HepG2 (cell line): ENCODE data around the gene ZBTB32. TPM values are rescaled to one million over a fixed set of nuclear protein-coding genes. Genes with fewer than 3 reads are reported as not detected.

Source experiments
- BCL3 ChIP-seq: sonication (generic); formaldehyde crosslinking; IDR thresholded peaks from 2 replicates; pipeline ENCODE4 v1.5.1; 2020; ENCODE audit warnings: mild to moderate bottlenecking, missing genetic modification reagents, moderate library complexity
- HNRNPK ChIP-seq: fragments of 200-400 bp; formaldehyde crosslinking; IDR thresholded peaks from 2 replicates; pipeline ENCODE4 v1.6.1; 2018; ENCODE audit warnings: low read length, low read depth, moderate library complexity, mild to moderate bottlenecking; ENCODE audit not compliant: poor library complexity, severe bottlenecking
- KDM5A ChIP-seq: fragments of 200-600 bp; sonication (generic); IDR thresholded peaks from 2 replicates; pipeline ENCODE4 v1.7.0; 2018; ENCODE audit warnings: antibody characterized with exemption, mild to moderate bottlenecking, low read length, borderline replicate concordance
- MED8 ChIP-seq: sonication (generic); formaldehyde crosslinking; IDR thresholded peaks from 2 replicates; pipeline ENCODE4 v1.8.1; 2023; ENCODE audit warnings: mild to moderate bottlenecking, missing genetic modification reagents; ENCODE audit not compliant: insufficient replicate concordance
- MYC ChIP-seq: sonication (generic); formaldehyde crosslinking; IDR thresholded peaks from 2 replicates; pipeline ENCODE4 v1.9.0; 2021; ENCODE audit warnings: missing genetic modification reagents, borderline replicate concordance
- SAFB2 ChIP-seq: sonication (generic); formaldehyde crosslinking; IDR thresholded peaks from 2 replicates; pipeline ENCODE4 v1.5.1; 2020; ENCODE audit warnings: missing genetic modification reagents, low read depth, mild to moderate bottlenecking, borderline replicate concordance
- SMARCC2 ChIP-seq: fragments of 450-650 bp; IDR thresholded peaks from 2 replicates; pipeline ENCODE4 v1.6.1; 2017; ENCODE audit warnings: antibody characterized with exemption, mild to moderate bottlenecking
- TEAD2 ChIP-seq: sonication (generic); formaldehyde crosslinking; IDR thresholded peaks from 2 replicates; pipeline ENCODE4 v1.9.0; 2021; ENCODE audit warnings: missing genetic modification reagents
- TOE1 ChIP-seq: sonication (generic); formaldehyde crosslinking; IDR thresholded peaks from 2 replicates; pipeline ENCODE4 v1.4.0; 2020; ENCODE audit warnings: mild to moderate bottlenecking, missing genetic modification reagents
- U2AF1 ChIP-seq: fragments of 200-400 bp; formaldehyde crosslinking; optimal IDR thresholded peaks from 2 replicates; pipeline ENCODE3; 2017; ENCODE audit warnings: mild to moderate bottlenecking, low read depth, low read length
- ZNF224 ChIP-seq: sonication (generic); formaldehyde crosslinking; IDR thresholded peaks from 2 replicates; pipeline ENCODE4 v1.5.0; 2020; ENCODE audit warnings: mild to moderate bottlenecking, missing genetic modification reagents
- ZNF350 ChIP-seq: sonication (generic); formaldehyde crosslinking; IDR thresholded peaks from 2 replicates; pipeline ENCODE4 v1.4.0; 2020; ENCODE audit warnings: mild to moderate bottlenecking, low read depth, missing genetic modification reagents, borderline replicate concordance
- ZNF563 ChIP-seq: sonication (generic); formaldehyde crosslinking; IDR thresholded peaks from 2 replicates; pipeline ENCODE4 v1.8.0; 2022; ENCODE audit warnings: mild to moderate bottlenecking, moderate library complexity, missing genetic modification reagents
- ZNF616 ChIP-seq: sonication (generic); formaldehyde crosslinking; IDR thresholded peaks from 2 replicates; pipeline ENCODE4 v1.5.0; 2020; ENCODE audit warnings: low read depth, mild to moderate bottlenecking, missing genetic modification reagents
- ZNF691 ChIP-seq: sonication (generic); formaldehyde crosslinking; IDR thresholded peaks from 2 replicates; pipeline ENCODE4 v1.4.0; 2020; ENCODE audit warnings: missing genetic modification reagents, low read depth, mild to moderate bottlenecking, borderline replicate concordance
- ZNF724P ChIP-seq: sonication (generic); formaldehyde crosslinking; IDR thresholded peaks from 2 replicates; pipeline ENCODE4 v1.8.0; 2022; ENCODE audit warnings: missing genetic modification reagents, borderline replicate concordance
- ZNF782 ChIP-seq: sonication (generic); formaldehyde crosslinking; IDR thresholded peaks from 2 replicates; pipeline ENCODE4 v1.4.0; 2020; ENCODE audit warnings: missing genetic modification reagents, mild to moderate bottlenecking, borderline replicate concordance
- polyA plus RNA-seq, 8 experiments: library from polyadenylated mRNA; depleted of rRNA in 3 of 8; stranded (reverse) in 7 of 8; unstranded in 1 of 8; fragments of >200 nt; fragmentation: Illumina TruSeq in 4 of 8; extraction: Trizol in 4 of 8; gene quantifications; 2 replicates each; pipeline versions ENCODE4 v1.2.1 to v1.2.3, GENCODE V29; 2011 to 2016; ENCODE audit warnings: low read depth in 4 of 8, missing spikeins in 1 of 8, mixed read lengths in 1 of 8; ENCODE audit not compliant: insufficient read depth in 1 of 8
- total RNA-seq, 5 experiments: library from RNA; depleted of rRNA; stranded (reverse); fragments of >200 nt; fragmentation: Illumina TruSeq; extraction: Trizol; gene quantifications; 2 replicates each; pipeline ENCODE4 v1.2.3, GENCODE V29; 2016; ENCODE audit warnings: low read depth in 1 of 5
- TF ChIP-seq, protein P1 (sequence below): sonication (generic); formaldehyde crosslinking; IDR thresholded peaks from 2 replicates; pipeline ENCODE4 v1.8.0; 2022; ENCODE audit warnings: mild to moderate bottlenecking, missing genetic modification reagents
- TF ChIP-seq, protein P2 (sequence below): sonication (generic); formaldehyde crosslinking; IDR thresholded peaks from 2 replicates; pipeline ENCODE4 v1.4.0; 2020; ENCODE audit warnings: missing genetic modification reagents, borderline replicate concordance
- TF ChIP-seq, protein P3 (sequence below): IDR thresholded peaks from 2 replicates; pipeline ENCODE4 v1.6.1; 2016; ENCODE audit warnings: missing compliant biosample characterization, missing genetic modification reagents, borderline replicate concordance
- TF ChIP-seq, protein P4 (sequence below): sonication (generic); formaldehyde crosslinking; IDR thresholded peaks from 2 replicates; pipeline ENCODE4 v1.4.0; 2020; ENCODE audit warnings: missing genetic modification reagents

ZBTB32 gene
- total and polyA plus RNA-seq, 2 of the 13 experiments (the other 11 are each of a cell fraction or from before 2014, with no cell fraction given): not detected

- TF ChIP-seq HNRNPK: no peak
- TF ChIP-seq, protein P1, sequence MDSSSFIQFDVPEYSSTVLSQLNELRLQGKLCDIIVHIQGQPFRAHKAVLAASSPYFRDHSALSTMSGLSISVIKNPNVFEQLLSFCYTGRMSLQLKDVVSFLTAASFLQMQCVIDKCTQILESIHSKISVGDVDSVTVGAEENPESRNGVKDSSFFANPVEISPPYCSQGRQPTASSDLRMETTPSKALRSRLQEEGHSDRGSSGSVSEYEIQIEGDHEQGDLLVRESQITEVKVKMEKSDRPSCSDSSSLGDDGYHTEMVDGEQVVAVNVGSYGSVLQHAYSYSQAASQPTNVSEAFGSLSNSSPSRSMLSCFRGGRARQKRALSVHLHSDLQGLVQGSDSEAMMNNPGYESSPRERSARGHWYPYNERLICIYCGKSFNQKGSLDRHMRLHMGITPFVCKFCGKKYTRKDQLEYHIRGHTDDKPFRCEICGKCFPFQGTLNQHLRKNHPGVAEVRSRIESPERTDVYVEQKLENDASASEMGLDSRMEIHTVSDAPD (CRISPR knock-in tag): no peak
- TF ChIP-seq TOE1: no peak
- no peak for TF ChIP-seq ZNF724P (CRISPR knock-in tag)
- no peak for TF ChIP-seq ZNF224 (CRISPR knock-in tag)
- TF ChIP-seq ZNF782 (CRISPR knock-in tag): no peak; the same call in 1 of the 2 replicates
- TF ChIP-seq SAFB2 (CRISPR knock-in tag): peak; percentile 87
- TF ChIP-seq ZNF350 (CRISPR knock-in tag): no peak
- peak; percentile 44 for TF ChIP-seq U2AF1
- TF ChIP-seq, protein P2, sequence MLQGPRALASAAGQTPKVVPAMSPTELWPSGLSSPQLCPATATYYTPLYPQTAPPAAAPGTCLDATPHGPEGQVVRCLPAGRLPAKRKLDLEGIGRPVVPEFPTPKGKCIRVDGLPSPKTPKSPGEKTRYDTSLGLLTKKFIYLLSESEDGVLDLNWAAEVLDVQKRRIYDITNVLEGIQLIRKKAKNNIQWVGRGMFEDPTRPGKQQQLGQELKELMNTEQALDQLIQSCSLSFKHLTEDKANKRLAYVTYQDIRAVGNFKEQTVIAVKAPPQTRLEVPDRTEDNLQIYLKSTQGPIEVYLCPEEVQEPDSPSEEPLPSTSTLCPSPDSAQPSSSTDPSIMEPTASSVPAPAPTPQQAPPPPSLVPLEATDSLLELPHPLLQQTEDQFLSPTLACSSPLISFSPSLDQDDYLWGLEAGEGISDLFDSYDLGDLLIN (CRISPR knock-in tag): peak; percentile 89; the same call in 1 of the 2 replicates
- TF ChIP-seq BCL3 (CRISPR knock-in tag): no peak
- TF ChIP-seq TEAD2 (CRISPR knock-in tag): no peak
- TF ChIP-seq ZNF691 (CRISPR knock-in tag): 0 out of 2 replicates have a peak, but pooled peaks have one; percentile 56
- TF ChIP-seq MED8 (CRISPR knock-in tag): no peak
- peak; percentile 80 for TF ChIP-seq MYC (CRISPR knock-in tag)
- peak; percentile 86 for TF ChIP-seq KDM5A
- no peak for TF ChIP-seq ZNF616 (CRISPR knock-in tag)
- no peak for TF ChIP-seq SMARCC2
- no peak for TF ChIP-seq ZNF563 (CRISPR knock-in tag)
- TF ChIP-seq, protein P3, sequence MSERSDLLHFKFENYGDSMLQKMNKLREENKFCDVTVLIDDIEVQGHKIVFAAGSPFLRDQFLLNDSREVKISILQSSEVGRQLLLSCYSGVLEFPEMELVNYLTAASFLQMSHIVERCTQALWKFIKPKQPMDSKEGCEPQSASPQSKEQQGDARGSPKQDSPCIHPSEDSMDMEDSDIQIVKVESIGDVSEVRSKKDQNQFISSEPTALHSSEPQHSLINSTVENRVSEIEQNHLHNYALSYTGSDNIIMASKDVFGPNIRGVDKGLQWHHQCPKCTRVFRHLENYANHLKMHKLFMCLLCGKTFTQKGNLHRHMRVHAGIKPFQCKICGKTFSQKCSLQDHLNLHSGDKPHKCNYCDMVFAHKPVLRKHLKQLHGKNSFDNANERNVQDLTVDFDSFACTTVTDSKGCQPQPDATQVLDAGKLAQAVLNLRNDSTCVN (CRISPR knock-in tag): peak; percentile 54; the same call in 1 of the 2 replicates
- TF ChIP-seq, protein P4, sequence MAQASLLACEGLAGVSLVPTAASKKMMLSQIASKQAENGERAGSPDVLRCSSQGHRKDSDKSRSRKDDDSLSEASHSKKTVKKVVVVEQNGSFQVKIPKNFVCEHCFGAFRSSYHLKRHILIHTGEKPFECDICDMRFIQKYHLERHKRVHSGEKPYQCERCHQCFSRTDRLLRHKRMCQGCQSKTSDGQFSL (CRISPR knock-in tag): no peak
These were observed 53.6 kb downstream of the ZBTB32 start, which contains the start of gene PROSER3 (continued) for GRCh38 chr19:35757749-35758608.
